Measurements from ENCODE around the gene CIB4. TPM values are rescaled to one million over a fixed set of nuclear protein-coding genes. Genes with fewer than 3 reads are reported as not detected.

Gene CIB4
- total RNA-seq, 4 donors from 2014 or later, result not detected

DNA sequence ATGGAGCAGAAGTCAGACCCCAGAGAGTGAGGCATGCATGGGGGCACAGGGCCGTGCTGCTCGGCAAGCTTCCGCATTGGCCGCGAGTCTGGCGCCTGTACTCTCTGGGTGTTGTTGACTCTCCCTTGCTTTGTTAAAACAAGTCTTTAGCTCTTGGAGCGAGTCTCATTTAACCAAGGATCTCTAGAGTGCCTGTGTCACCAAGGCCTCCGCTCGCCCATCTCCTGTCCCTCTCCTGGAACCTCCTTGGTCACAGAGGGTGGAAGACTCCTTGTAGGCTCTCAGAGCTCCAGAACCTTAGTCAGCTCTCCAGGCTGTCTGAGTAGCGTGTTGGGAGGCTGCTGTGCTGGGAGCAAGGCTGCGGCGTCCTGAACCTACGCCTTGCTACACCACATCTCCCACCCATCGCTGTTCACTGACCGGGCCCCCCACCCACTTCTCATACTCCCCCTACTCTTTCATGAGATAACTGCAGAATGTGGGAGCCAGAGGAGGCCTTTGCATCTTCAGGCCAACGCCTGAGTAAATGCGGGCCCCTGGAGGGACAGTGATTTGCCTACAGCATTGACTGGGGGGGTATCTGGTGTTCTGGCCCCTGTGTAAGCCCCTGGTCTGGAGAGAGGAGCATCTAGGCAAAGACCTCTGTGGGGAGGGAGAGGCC lies 66.1 kb downstream of the CIB4 start:
- no peak overlapping the region for H3K27ac ChIP-seq (replicated peaks in 1 of 4)
- H3K27me3 ChIP-seq, result no peaks in the 10 kb centered on the region
- TF ChIP-seq, protein P1, sequence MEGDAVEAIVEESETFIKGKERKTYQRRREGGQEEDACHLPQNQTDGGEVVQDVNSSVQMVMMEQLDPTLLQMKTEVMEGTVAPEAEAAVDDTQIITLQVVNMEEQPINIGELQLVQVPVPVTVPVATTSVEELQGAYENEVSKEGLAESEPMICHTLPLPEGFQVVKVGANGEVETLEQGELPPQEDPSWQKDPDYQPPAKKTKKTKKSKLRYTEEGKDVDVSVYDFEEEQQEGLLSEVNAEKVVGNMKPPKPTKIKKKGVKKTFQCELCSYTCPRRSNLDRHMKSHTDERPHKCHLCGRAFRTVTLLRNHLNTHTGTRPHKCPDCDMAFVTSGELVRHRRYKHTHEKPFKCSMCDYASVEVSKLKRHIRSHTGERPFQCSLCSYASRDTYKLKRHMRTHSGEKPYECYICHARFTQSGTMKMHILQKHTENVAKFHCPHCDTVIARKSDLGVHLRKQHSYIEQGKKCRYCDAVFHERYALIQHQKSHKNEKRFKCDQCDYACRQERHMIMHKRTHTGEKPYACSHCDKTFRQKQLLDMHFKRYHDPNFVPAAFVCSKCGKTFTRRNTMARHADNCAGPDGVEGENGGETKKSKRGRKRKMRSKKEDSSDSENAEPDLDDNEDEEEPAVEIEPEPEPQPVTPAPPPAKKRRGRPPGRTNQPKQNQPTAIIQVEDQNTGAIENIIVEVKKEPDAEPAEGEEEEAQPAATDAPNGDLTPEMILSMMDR (IDR thresholded peaks at IDR 0.05), result no peak
- TF ChIP-seq EP300 (IDR thresholded peaks at IDR 0.05) (no peak), POLR2A (IDR thresholded peaks at IDR 0.05; ENCODE audit: low read depth) (no peak), POLR2AphosphoS5 (IDR thresholded peaks at IDR 0.05) (no peak)
- no peak overlapping the region for H3K4me3 ChIP-seq
- 89% methylated on average over 17 of the region's 17 CpGs for WGBS
- no peaks in the 10 kb centered on the region for H3K36me3 ChIP-seq
- H3K9me3 ChIP-seq, result no peaks in the 10 kb centered on the region
- intact Hi-C loops (cut with DNase I), result loop anchor here (5.0 to 10.0 kb wide), 2 partner anchors 73 to 230 kb away; partner anchors contain the start of genes ADGRF3 and SELENOI
- DNase-seq (ENCODE audit: extremely low spot score), result no peak
- no peaks in the 10 kb centered on the region for H3K4me1 ChIP-seq

DNA sequence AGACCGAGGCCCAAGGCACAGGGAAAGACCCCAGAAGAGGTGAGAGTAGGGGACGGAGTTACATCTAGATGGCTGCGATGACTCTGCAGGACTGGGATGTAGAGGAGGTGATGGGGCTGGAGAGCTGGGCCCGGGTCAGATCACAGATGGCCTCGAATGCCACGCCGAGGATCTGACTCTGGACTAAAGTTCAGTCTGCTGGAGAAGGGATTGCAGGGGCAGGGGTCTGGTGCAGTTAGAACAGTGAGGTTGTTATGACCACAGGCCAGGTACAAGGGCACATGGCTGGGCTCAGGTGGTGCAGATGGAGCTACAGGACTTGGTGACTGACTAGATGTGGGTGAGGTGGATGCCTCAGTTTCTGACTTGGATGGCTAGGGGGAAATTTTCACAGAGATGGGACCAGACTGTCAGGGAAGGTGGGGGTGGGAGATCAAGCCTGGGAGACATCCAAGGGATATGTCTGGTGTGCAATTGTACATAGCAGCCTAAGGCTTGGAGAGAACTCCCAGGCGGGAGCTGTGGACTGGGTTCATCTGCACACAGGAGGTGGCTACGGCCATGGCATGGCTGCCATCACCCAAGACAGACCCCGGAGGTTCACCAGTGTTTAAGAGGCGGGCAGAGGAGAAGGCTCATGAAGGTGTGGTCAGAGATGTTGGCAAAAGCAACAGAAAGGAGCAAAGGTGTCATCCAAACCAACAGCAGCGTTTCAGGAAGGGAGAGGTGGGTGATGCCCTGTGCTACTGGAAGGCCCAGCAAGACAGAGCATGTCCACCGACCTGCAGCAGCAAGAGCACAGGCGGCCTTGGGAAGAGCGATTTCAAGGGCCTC lies 66.9 kb downstream of the CIB4 start:
- H3K27ac ChIP-seq (replicated peaks in 1 of 4), result no peak overlapping the region
- TF ChIP-seq POLR2A (IDR thresholded peaks at IDR 0.05; ENCODE audit: low read depth) (no peak), POLR2AphosphoS5 (IDR thresholded peaks at IDR 0.05) (no peak), EP300 (IDR thresholded peaks at IDR 0.05) (no peak)
- TF ChIP-seq, protein P1 (IDR thresholded peaks at IDR 0.05), result no peak
- H3K4me3 ChIP-seq, result no peak overlapping the region
- H3K27me3 ChIP-seq, result peaks cover 0 to under 1% (median 0%) of the 10 kb centered on the region in 4 donors
- no peaks in the 10 kb centered on the region for H3K36me3 ChIP-seq
- intact Hi-C loops (cut with DNase I), result loop anchor here (10.0 kb wide), 1 partner anchor 229 kb away; the partner anchor contains the start of genes ADGRF3 and SELENOI
- DNase-seq (ENCODE audit: extremely low spot score), result no peak
- WGBS, result 93% methylated on average over 15 of the region's 15 CpGs
- no peaks in the 10 kb centered on the region for H3K9me3 ChIP-seq
- no peaks in the 10 kb centered on the region for H3K4me1 ChIP-seq

DNA sequence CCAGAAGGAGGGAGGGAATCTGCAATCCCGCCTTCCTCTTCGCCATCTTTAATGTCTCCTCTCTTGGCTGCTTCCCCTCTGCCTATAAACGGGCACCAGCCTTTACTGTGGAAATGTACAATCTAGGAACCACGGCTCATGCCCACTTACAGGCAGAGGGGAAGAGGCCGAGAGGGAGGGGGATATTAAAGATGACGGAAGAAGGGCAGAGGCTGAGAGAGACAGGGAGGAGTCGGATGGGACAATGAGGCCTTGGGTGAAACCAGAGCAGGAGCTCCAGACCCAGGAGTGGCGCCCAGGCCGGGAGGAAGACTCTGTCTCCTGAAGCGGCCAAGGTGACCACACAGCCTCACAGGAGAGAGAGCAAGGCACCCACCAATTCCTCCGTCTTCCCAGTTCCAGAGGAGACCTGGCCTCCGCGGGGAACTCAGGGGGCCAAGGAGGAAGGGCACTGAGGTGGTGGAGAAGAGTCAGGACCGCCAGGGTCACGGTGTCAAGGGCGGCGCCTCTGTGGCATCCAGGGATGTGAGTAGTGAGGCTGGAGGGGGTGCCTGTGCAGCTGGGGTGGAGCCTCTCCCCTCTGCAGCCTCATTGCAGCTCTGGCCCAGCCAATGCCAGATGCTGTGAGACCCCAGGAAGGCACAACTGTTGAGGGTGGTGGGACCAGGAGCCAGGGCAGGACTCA lies 67.8 kb downstream of the CIB4 start:
- WGBS, result 90% methylated on average over 15 of the region's 17 CpGs
- no peak for DNase-seq (ENCODE audit: extremely low spot score)
- H3K4me3 ChIP-seq, result no peak overlapping the region
- H3K4me1 ChIP-seq, result no peaks in the 10 kb centered on the region
- peaks cover 0 to 5% (median 0%) of the 10 kb centered on the region in 4 donors for H3K27me3 ChIP-seq
- no peak for TF ChIP-seq POLR2AphosphoS5 (IDR thresholded peaks at IDR 0.05)
- TF ChIP-seq, protein P1 (IDR thresholded peaks at IDR 0.05), result no peak
- TF ChIP-seq POLR2A (IDR thresholded peaks at IDR 0.05; ENCODE audit: low read depth), result no peak
- no peak for TF ChIP-seq EP300 (IDR thresholded peaks at IDR 0.05)
- H3K9me3 ChIP-seq, result no peaks in the 10 kb centered on the region
- intact Hi-C loops (cut with DNase I), result loop anchor here (10.0 kb wide), 1 partner anchor 229 kb away; the partner anchor contains the start of genes ADGRF3 and SELENOI
- no peaks in the 10 kb centered on the region for H3K36me3 ChIP-seq
- no peak overlapping the region for H3K27ac ChIP-seq (replicated peaks in 1 of 4)

DNA sequence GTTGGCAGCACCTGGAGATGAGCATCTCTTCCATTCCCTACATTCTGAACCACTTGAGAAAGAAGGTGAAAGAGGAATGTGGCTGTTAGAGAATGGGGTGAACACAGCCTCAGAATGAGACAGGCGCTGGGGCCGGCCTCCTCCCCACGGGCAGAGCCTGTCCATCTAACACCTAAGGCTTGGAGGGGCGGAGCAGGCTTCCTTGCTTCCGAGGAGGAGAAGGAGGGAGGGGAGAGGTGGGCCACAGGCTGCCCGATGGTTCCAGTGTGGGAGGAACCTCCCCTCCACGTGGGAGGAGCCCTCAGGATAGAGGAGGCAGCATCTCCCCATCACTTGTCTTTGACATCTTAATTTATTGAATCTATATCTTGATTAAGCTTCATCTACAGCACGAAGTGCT lies 68.6 kb downstream of the CIB4 start:
- WGBS, result 36% methylated on average over 8 of the region's 8 CpGs
- Histone ChIP-seq H3K27ac (replicated peaks in 1 of 4) (no peak overlapping the region), H3K4me3 (no peak overlapping the region), H3K4me1 (no peaks in the 10 kb centered on the region), H3K27me3 (peaks cover 0 to 10% (median 0%) of the 10 kb centered on the region in 4 donors), H3K9me3 (no peaks in the 10 kb centered on the region), H3K36me3 (no peaks in the 10 kb centered on the region)
- TF ChIP-seq POLR2A (IDR thresholded peaks at IDR 0.05; ENCODE audit: low read depth) (no peak), EP300 (IDR thresholded peaks at IDR 0.05) (no peak), POLR2AphosphoS5 (IDR thresholded peaks at IDR 0.05) (no peak)
- TF ChIP-seq, protein P1 (IDR thresholded peaks at IDR 0.05), result no peak
- no peak for DNase-seq (ENCODE audit: extremely low spot score)
- intact Hi-C loops (cut with DNase I), result loop anchor here (10.0 kb wide), 1 partner anchor 228 kb away; the partner anchor contains the start of genes ADGRF3 and SELENOI
